HepG2 (cell line): ENCODE data around the gene ZNF341. TPM values are rescaled to one million over a fixed set of nuclear protein-coding genes. Genes with fewer than 3 reads are reported as not detected.

Source experiments
- AGO2 ChIP-seq: fragments of 200-400 bp; formaldehyde crosslinking; optimal IDR thresholded peaks from 2 replicates; pipeline ENCODE3; 2017; ENCODE audit warnings: mild to moderate bottlenecking, low read depth, low read length, moderate library complexity
- BHLHE40 ChIP-seq: IDR thresholded peaks from 2 replicates; pipeline ENCODE4 v1.6.1; 2011; ENCODE audit warnings: low read length, improper control_type of control experiment
- ELF4 ChIP-seq: sonication (generic); formaldehyde crosslinking; IDR thresholded peaks from 2 replicates; pipeline ENCODE4 v1.5.0; 2020; ENCODE audit warnings: missing genetic modification reagents, mild to moderate bottlenecking, moderate library complexity, borderline replicate concordance
- FOXC1 ChIP-seq: sonication (generic); formaldehyde crosslinking; IDR thresholded peaks from 2 replicates; pipeline ENCODE4 v1.8.0; 2022; ENCODE audit warnings: mild to moderate bottlenecking, missing genetic modification reagents, borderline replicate concordance
- HES4 ChIP-seq: sonication (generic); formaldehyde crosslinking; IDR thresholded peaks from 2 replicates; pipeline ENCODE4 v1.9.0; 2021; ENCODE audit warnings: mild to moderate bottlenecking, missing genetic modification reagents, borderline replicate concordance
- HMG20A ChIP-seq: IDR thresholded peaks from 2 replicates; pipeline ENCODE4 v1.6.1; 2016; ENCODE audit warnings: borderline replicate concordance
- HMGXB4 ChIP-seq, 2 experiments: sonication (generic) in 1 of 2; formaldehyde crosslinking in 1 of 2; IDR thresholded peaks; 2 replicates each; pipeline versions ENCODE4 v1.4.0 to v1.6.1; 2018 to 2020; ENCODE audit warnings: missing genetic modification reagents in 2 of 2, borderline replicate concordance in 1 of 2, low read depth in 1 of 2, mild to moderate bottlenecking in 1 of 2, missing biosample characterization in 1 of 2
- NR1H2 ChIP-seq: sonication (generic); formaldehyde crosslinking; IDR thresholded peaks from 2 replicates; pipeline ENCODE4 v1.8.1; 2022; ENCODE audit warnings: low read depth, missing genetic modification reagents, borderline replicate concordance
- ONECUT2 ChIP-seq: sonication (generic); formaldehyde crosslinking; IDR thresholded peaks from 2 replicates; pipeline ENCODE4 v1.4.0; 2020; ENCODE audit warnings: missing genetic modification reagents
- RAD21 ChIP-seq: fragments of 450-650 bp; formaldehyde crosslinking; IDR thresholded peaks from 2 replicates; pipeline ENCODE4 v1.5.0; 2020; ENCODE audit warnings: mild to moderate bottlenecking
- SNRNP70 ChIP-seq: fragments of 200-400 bp; formaldehyde crosslinking; IDR thresholded peaks from 2 replicates; pipeline ENCODE4 v1.6.1; 2017; ENCODE audit warnings: mild to moderate bottlenecking, low read depth, low read length, moderate library complexity
- TEAD2 ChIP-seq: sonication (generic); formaldehyde crosslinking; IDR thresholded peaks from 2 replicates; pipeline ENCODE4 v1.9.0; 2021; ENCODE audit warnings: missing genetic modification reagents
- TRIM24 ChIP-seq: sonication (generic); formaldehyde crosslinking; IDR thresholded peaks from 2 replicates; pipeline ENCODE4 v1.8.0; 2022; ENCODE audit warnings: mild to moderate bottlenecking, missing genetic modification reagents
- ZFP90 ChIP-seq: sonication (generic); formaldehyde crosslinking; IDR thresholded peaks from 2 replicates; pipeline ENCODE4 v1.8.0; 2022; ENCODE audit warnings: missing genetic modification reagents, mild to moderate bottlenecking, inconsistent platforms, borderline replicate concordance
- ZNF264 ChIP-seq: sonication (generic); formaldehyde crosslinking; IDR thresholded peaks from 2 replicates; pipeline ENCODE4 v1.4.0; 2020; ENCODE audit warnings: missing genetic modification reagents
- ZNF354B ChIP-seq: sonication (generic); formaldehyde crosslinking; IDR thresholded peaks from 2 replicates; pipeline ENCODE4 v1.8.0; 2022; ENCODE audit warnings: mild to moderate bottlenecking, missing genetic modification reagents
- ZNF562 ChIP-seq: sonication (generic); formaldehyde crosslinking; IDR thresholded peaks from 2 replicates; pipeline ENCODE4 v1.8.0; 2022; ENCODE audit warnings: missing genetic modification reagents, borderline replicate concordance
- ZNF567 ChIP-seq: sonication (generic); formaldehyde crosslinking; IDR thresholded peaks from 2 replicates; pipeline ENCODE4 v1.8.1; 2023; ENCODE audit warnings: mild to moderate bottlenecking, missing genetic modification reagents, borderline replicate concordance
- ZNF629 ChIP-seq: sonication (generic); formaldehyde crosslinking; conservative IDR thresholded peaks from 2 replicates; pipeline ENCODE4 v1.5.0; 2020; ENCODE audit warnings: missing genetic modification reagents
- ZNF841 ChIP-seq: sonication (generic); formaldehyde crosslinking; IDR thresholded peaks from 2 replicates; pipeline ENCODE4 v1.8.1; 2023; ENCODE audit warnings: missing genetic modification reagents, borderline replicate concordance
- polyA plus RNA-seq, 8 experiments: library from polyadenylated mRNA; depleted of rRNA in 3 of 8; stranded (reverse) in 7 of 8; unstranded in 1 of 8; fragments of >200 nt; fragmentation: Illumina TruSeq in 4 of 8; extraction: Trizol in 4 of 8; gene quantifications; 2 replicates each; pipeline versions ENCODE4 v1.2.1 to v1.2.3, GENCODE V29; 2011 to 2016; ENCODE audit warnings: low read depth in 4 of 8, missing spikeins in 1 of 8, mixed read lengths in 1 of 8; ENCODE audit not compliant: insufficient read depth in 1 of 8
- total RNA-seq, 5 experiments: library from RNA; depleted of rRNA; stranded (reverse); fragments of >200 nt; fragmentation: Illumina TruSeq; extraction: Trizol; gene quantifications; 2 replicates each; pipeline ENCODE4 v1.2.3, GENCODE V29; 2016; ENCODE audit warnings: low read depth in 1 of 5
- TF ChIP-seq, protein P1 (sequence below): sonication (generic); formaldehyde crosslinking; IDR thresholded peaks from 2 replicates; pipeline ENCODE4 v1.4.0; 2020; ENCODE audit warnings: missing genetic modification reagents
- TF ChIP-seq, protein P2 (sequence below): sonication (generic); formaldehyde crosslinking; IDR thresholded peaks from 2 replicates; pipeline ENCODE4; 2020; ENCODE audit warnings: missing genetic modification reagents, mild to moderate bottlenecking, borderline replicate concordance
- TF ChIP-seq, protein P3 (sequence below): sonication (generic); formaldehyde crosslinking; IDR thresholded peaks from 2 replicates; pipeline ENCODE4 v1.4.0; 2020; ENCODE audit warnings: low read depth, missing genetic modification reagents

Gene ZNF341
- total and polyA plus RNA-seq, 2 of the 13 experiments (the other 11 are each of a cell fraction or from before 2014, with no cell fraction given): 1.1 to 2.2 TPM

DNA sequence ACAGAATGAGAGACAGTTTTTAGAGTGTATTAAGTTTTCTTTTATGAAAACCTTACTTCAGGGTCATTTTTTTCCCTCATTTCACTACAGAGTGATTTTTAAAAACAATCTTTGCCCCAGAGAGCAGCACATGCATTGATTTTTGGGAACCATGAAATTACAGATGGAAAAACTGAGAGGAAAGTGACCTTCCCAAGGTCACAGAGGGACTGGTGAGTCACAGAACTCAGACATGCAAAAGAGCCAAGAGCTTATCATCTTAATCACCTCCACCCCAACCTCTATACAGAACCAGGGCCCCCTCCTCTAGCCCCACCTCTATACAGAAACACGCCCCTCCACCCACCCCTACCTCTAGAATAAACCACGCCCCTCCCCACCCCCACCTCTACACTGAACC is 22.4 kb upstream of the ZNF341 start (continued):
- TF ChIP-seq ONECUT2 (CRISPR knock-in tag) (peak; percentile 62; the same call in 1 of the 2 replicates), NR1H2 (no peak), SNRNP70 (no peak), ZNF264 (CRISPR knock-in tag) (no peak), ZNF354B (CRISPR knock-in tag) (no peak), RAD21 (CRISPR knock-in tag) (no peak), ZNF567 (CRISPR knock-in tag) (no peak), HMG20A (CRISPR knock-in tag) (no peak), ZNF841 (CRISPR knock-in tag) (no peak), ZNF629 (CRISPR knock-in tag) (peak; percentile 76), TEAD2 (no peak), HES4 (no peak), HMGXB4 (CRISPR knock-in tag; IDR thresholded peaks at IDR 0.05; ENCODE audit: borderline replicate concordance in 1 of 2, low read depth in 1 of 2) (no peak), FOXC1 (CRISPR knock-in tag) (no peak), BHLHE40 (no peak), AGO2 (no peak), ELF4 (no peak), ZFP90 (CRISPR knock-in tag) (no peak), TRIM24 (CRISPR knock-in tag) (no peak), ZNF562 (CRISPR knock-in tag) (no peak)
- TF ChIP-seq, protein P1, sequence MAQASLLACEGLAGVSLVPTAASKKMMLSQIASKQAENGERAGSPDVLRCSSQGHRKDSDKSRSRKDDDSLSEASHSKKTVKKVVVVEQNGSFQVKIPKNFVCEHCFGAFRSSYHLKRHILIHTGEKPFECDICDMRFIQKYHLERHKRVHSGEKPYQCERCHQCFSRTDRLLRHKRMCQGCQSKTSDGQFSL (CRISPR knock-in tag): no peak
- TF ChIP-seq, protein P2, sequence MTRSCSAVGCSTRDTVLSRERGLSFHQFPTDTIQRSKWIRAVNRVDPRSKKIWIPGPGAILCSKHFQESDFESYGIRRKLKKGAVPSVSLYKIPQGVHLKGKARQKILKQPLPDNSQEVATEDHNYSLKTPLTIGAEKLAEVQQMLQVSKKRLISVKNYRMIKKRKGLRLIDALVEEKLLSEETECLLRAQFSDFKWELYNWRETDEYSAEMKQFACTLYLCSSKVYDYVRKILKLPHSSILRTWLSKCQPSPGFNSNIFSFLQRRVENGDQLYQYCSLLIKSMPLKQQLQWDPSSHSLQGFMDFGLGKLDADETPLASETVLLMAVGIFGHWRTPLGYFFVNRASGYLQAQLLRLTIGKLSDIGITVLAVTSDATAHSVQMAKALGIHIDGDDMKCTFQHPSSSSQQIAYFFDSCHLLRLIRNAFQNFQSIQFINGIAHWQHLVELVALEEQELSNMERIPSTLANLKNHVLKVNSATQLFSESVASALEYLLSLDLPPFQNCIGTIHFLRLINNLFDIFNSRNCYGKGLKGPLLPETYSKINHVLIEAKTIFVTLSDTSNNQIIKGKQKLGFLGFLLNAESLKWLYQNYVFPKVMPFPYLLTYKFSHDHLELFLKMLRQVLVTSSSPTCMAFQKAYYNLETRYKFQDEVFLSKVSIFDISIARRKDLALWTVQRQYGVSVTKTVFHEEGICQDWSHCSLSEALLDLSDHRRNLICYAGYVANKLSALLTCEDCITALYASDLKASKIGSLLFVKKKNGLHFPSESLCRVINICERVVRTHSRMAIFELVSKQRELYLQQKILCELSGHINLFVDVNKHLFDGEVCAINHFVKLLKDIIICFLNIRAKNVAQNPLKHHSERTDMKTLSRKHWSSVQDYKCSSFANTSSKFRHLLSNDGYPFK (CRISPR knock-in tag): no peak
- TF ChIP-seq, protein P3, sequence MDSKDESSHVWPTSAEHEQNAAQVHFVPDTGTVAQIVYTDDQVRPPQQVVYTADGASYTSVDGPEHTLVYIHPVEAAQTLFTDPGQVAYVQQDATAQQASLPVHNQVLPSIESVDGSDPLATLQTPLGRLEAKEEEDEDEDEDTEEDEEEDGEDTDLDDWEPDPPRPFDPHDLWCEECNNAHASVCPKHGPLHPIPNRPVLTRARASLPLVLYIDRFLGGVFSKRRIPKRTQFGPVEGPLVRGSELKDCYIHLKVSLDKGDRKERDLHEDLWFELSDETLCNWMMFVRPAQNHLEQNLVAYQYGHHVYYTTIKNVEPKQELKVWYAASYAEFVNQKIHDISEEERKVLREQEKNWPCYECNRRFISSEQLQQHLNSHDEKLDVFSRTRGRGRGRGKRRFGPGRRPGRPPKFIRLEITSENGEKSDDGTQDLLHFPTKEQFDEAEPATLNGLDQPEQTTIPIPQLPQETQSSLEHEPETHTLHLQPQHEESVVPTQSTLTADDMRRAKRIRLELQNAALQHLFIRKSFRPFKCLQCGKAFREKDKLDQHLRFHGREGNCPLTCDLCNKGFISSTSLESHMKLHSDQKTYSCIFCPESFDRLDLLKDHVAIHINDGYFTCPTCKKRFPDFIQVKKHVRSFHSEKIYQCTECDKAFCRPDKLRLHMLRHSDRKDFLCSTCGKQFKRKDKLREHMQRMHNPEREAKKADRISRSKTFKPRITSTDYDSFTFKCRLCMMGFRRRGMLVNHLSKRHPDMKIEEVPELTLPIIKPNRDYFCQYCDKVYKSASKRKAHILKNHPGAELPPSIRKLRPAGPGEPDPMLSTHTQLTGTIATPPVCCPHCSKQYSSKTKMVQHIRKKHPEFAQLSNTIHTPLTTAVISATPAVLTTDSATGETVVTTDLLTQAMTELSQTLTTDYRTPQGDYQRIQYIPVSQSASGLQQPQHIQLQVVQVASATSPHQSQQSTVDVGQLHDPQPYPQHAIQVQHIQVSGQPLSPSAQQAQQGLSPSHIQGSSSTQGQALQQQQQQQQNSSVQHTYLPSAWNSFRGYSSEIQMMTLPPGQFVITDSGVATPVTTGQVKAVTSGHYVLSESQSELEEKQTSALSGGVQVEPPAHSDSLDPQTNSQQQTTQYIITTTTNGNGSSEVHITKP (CRISPR knock-in tag): no peak
